ENCODE results near the gene KRT5.

Gene KRT5

GRCh38 chr12:52519826-52520662, at the start of gene KRT5:
KRT5 (minus strand) TSS chr12:52520394; CDS start chr12:52520296, 98 bp downstream.
- DNase-seq: no peak

GRCh38 chr12:52568111-52568510, 47.9 kb upstream of the KRT5 start:
- DNase-seq: no peak

DNA sequence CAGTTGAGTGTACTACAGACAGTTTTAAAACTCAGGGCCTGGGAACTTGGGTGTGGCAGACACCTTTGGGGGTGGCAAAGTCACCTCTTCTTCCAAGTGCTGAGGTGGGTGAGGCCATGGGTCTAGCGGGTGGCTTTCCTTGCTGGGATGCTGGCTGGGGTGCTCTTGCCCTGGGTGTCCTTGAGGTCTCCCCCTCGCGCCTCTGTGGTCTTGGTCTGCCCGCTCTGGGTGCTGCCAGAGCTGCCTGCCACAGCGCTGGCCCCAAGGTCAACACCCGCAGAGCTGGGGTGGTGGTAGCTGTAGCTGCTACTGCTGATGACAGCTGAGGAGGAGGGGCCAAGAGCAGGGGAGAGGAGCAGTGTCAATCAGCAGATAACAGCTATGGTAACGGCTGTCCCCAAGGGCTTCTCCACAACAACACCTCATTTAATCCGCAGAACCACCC, 46.7 kb upstream of the KRT5 start:
- DNase-seq: no peak

GRCh38 chr12:52564582-52564981, 44.4 kb upstream of the KRT5 start:
- DNase-seq: no peak

DNA sequence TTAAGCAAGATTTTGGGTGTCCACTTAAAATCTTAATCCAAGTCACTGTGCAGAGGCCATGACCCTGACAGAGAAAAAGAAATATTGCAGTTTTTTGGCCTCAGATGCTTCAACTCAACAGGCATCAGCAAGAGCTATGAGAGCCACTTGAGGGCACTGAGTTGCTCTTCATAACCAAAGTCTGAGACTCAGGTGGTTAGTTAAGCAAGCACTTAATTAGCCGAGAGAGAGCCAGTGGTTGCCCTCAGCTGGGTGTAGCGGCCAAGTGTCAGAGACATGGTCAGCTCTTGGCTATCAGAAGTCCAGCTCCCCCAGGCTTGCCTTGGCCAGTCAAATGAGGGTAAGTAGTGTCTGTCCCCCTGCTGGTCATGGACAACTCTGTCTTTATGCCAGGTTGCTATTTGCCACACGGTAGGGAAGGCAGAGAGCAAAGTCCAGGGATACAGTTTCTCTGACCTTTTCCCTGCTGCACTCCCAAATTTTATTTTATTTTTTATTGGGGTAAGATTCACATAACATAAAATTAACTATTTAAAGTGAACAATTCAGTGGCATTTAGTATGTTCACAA, 41.8 kb upstream of the KRT5 start:
- DNase-seq: no peak

GRCh38 chr12:52559979-52560378, 39.8 kb upstream of the KRT5 start:
- no peak for DNase-seq

DNA sequence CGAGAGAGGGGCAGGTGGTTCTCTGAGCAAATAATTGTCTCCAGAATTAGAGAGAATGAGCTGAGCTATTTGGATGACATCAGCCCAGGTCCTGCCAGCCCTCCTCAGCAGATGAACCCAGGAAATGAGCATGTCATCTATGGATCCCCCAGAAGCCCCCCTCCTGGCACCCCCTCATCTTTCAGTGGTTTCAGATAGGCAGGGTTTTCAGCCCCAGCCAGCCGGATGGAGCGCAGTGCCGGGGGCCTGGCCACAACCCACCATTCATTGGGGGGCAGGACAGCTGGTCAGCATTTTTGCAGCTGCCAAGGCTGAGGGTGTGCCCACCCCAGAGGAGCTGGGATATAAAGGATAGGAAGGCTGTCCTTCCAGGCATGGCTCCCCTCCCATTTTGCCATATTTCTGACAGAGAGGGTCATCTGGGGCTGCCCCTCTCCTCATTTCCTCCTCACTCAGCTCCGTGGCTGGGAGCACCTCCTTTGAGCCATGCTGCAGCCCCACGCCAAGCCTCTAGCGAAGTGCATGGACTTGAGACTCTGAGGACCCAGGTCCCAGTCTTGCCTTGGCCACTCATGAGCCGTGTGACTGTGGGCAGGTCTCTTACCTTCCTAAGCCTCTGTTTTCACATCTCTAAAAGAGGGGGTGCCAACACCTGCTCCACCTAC, 38.7 kb upstream of the KRT5 start:
- no peak for DNase-seq

DNA sequence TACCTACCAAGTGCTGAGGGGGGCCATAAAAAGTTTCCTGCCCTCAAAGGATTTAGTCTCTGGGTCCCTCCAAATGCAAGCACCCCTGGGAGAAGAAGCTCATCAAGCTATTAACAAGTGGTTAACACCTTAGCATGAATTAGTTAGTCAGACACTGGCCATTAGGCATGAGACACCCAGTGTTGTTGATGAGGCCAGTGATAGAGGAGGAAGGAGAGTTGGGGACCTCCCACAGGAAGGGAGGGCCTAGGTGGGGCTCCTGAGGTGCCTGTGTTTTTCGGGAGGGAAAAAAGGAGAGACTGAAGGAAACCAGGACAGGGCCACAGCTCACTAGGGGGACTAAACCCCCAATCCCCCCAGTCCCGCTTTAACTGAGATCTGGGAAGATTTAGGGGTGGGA, 37.3 kb upstream of the KRT5 start:
- DNase-seq: no peak

GRCh38 chr12:52555577-52555976, 35.4 kb upstream of the KRT5 start:
- DNase-seq: no peak

DNA sequence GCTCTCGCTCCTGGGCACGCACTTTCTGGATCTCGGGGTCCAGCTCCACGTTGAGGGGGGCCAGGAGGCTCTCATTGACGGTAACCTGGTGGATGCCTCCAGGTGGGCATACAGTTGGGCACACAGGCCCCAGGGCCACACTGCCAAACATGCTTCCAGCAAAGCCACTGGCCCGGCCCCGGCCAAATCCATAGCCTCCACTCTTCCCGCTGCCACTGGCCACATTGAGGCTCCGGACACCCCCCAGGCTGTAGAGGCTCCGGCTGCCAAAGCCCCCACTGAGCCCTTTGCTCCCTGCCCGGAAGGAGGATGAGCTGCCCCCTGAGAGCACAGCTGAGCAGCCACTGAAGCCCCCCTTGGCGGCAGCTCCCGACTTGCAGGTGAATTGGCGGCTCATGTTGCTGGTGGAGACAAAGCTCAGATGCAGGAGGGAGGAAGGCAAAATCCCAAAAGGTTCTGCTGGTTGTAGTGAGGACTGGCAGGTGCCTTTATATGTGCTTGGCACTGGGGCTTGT, 32.5 kb upstream of the KRT5 start, which contains the start of gene KRT71:
Gene KRT71, minus strand, starts transcription at position 465 of the 515 bp plus-strand sequence. Its CDS starts 68 bp downstream, at position 397.
- DNase-seq: no peak

DNA sequence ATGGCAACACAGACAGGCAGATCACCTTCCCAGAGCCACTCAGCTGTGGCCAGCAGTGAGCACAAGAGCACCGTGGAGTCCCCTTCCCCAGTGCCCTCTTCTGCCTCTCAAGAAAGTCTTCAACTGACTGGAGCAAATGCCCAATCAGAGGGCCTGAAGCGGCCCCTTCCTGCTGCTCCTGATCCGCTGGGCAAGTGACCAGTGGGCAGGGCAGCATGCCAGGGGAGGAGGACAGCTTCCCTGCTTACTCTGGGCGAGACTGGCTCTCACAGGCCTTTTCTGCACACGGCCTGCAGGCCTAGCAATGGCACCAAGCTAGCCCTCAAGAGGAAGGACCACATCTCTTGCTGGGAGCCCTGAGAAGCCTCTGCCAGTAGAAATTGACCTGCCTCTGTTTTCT, 31.9 kb upstream of the KRT5 start:
- DNase-seq: no peak

GRCh38 chr12:52551216-52551865, 31.1 kb upstream of the KRT5 start:
- DNase-seq: no peak

GRCh38 chr12:52546126-52546525, 25.9 kb upstream of the KRT5 start:
- no peak for DNase-seq

DNA sequence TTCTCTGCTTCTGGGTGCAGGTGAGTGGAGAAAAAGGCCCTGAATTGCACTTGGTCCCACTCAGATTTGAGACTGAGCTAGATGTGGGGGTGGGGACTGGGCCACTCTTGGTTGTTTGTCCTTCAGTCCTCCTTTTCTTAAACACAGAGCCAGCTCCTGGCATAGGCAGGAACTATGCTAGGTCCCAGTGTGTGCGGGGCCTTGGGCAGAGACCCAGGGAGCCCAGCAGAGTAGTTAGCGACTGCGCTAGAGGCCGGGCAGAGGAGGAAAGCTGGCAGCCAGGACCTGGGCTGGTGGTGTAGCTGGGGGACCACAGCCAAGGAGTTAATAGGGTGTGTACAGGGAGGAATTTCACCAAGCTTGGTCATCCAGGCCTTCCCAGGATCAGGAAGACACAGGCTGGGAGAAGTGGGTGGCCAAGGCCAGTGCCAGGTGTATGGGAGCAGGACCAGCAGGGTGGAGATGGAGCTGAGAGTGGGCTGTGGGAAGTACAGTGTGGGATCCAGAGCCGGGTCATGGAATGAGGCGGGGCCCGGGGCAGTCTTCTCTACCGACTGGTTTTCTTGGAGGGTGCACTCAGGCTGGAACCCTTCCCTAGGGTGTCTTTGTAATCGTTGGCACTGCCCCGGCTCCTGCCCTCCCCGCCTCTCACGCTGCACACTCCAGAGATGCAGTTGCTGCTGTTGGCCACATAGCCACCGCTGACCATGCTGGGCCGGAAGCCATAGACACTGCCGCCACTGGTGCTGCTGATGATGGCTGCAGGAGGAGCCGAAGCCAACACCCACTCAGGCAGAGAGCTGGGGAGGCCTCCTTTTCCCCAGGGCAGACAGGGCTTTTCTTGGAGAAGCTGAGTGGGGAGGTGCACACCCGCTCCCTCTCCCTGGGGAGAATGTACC, 24.0 kb upstream of the KRT5 start:
- DNase-seq: no peak

GRCh38 chr12:52542785-52543318, 22.7 kb upstream of the KRT5 start:
- no peak for DNase-seq

DNA sequence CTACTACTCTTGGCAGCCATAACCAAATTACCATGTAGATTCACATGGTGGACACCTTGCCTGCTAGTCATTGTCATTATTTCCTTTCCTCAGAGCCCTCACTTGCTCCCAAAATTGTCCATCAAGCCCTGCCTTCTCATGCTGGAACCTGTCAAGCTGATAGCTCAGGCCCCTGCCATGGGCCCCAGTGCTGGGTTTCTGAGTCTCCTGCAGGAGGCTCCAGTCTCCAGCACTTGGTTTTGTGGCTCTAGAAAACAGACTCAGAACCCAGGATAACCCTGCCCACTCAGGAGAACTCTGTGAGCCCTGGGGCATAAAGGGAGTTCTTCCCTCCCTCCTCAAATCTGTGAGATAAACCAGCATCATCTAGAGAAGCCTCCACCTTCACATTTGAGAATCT, 22.0 kb upstream of the KRT5 start:
- no peak for DNase-seq

- no peak for DNase-seq
Observed at GRCh38 chr12:52541709-52542108, 21.5 kb upstream of the KRT5 start.

- no peak for DNase-seq
Observed at GRCh38 chr12:52540531-52540930, 20.3 kb upstream of the KRT5 start.

GRCh38 chr12:52539821-52540173, 19.6 kb upstream of the KRT5 start:
- DNase-seq: no peak

DNA sequence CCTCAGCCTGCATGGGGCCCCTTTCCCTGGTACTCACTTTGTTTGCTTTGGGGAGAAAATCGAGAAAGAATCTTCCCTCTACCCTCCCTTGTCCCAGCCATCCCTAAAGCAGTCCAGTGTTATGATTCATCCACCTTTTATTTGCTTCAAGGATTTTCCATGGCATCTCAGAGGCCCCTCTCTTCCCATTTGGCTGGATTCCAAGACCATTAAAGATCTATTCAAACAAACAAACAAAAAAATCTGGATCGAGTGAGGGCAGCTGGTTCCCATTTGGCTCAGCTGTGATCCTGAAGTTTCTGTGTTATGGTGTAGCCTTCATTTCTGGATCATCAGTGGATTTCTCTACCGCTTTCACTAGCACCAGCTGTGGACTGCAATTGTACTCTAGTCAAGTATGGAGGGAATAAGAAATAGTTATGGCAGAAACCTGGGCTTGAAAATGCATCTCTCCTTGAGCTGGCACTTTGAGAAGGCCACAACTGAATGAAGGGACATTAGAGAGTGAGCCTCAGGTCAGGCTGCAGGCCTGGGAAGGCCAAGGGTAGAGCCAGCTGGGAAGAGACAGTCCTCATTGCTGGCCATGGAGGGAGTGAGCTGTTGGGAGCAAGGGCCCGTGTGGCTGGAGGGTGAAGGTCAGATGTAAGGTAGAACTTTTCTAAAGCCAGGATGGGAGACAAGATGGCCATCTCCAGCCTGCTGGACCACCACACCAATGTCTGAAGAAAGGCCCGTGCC, 19.1 kb upstream of the KRT5 start:
- peak; percentile 92 for DNase-seq

DNA sequence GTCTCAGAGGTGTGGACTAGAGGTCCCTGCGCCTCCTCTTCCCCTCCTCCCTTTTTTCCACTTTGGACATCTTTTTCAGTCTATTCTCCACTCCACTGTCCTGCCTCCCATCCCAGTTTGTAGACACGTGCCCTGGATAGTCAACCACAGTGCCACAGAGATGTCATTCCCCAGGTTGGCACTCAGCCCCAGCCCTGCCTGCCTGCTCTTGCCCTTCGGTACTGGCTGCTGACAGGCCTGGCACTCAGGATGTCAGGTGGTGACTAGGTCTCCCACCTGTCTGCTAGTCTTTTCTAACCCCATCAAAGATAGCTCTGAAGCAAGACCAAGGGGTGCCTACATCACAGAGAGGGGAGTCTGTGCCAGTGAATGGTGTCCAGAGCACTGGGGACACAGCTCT, 16.9 kb upstream of the KRT5 start:
- no peak for DNase-seq

Data from fibroblast of skin of right quadriceps (primary cell).